Measurements from ENCODE around the gene KRT4.

DNA sequence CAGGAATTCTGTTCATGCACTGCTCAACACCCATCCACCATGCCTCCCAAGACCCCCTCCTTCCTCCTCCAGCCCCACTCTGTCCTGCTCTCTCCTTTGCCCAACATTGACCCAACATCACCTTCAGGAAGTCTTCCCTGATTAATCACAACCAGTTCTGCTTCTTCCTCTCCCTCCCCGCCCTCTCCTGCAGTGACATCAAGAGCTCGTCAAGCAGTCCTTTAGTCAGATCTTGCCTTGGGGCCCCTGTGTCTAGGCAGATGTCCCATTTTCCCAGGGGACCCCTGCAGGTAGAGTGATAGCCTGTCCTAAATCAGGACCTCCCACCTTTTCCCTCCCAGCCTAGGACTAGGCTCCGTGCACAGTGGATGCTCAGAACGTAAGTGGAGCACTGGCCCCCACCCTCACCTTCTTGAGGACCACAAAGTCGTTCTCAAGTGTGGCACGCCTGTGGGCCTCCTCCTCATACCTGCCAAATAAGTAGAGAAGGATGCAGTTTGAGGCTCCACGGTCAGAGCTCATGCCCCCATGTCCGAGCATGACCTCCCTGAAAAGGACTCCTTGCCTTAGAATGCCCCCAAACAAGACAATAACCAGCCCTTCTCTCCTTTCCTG is 32.5 kb upstream of the KRT4 start:
- TF ChIP-seq, protein P1, sequence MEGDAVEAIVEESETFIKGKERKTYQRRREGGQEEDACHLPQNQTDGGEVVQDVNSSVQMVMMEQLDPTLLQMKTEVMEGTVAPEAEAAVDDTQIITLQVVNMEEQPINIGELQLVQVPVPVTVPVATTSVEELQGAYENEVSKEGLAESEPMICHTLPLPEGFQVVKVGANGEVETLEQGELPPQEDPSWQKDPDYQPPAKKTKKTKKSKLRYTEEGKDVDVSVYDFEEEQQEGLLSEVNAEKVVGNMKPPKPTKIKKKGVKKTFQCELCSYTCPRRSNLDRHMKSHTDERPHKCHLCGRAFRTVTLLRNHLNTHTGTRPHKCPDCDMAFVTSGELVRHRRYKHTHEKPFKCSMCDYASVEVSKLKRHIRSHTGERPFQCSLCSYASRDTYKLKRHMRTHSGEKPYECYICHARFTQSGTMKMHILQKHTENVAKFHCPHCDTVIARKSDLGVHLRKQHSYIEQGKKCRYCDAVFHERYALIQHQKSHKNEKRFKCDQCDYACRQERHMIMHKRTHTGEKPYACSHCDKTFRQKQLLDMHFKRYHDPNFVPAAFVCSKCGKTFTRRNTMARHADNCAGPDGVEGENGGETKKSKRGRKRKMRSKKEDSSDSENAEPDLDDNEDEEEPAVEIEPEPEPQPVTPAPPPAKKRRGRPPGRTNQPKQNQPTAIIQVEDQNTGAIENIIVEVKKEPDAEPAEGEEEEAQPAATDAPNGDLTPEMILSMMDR (IDR thresholded peaks at IDR 0.05; ENCODE audit: extremely low read depth in 1 of 2, insufficient read depth in 1 of 2, low read depth in 1 of 2, low read length in 2 of 2), result no peak
- TF ChIP-seq POLR2A (IDR thresholded peaks at IDR 0.05; ENCODE audit: low read depth, low read length) (no peak), POLR2AphosphoS5 (IDR thresholded peaks at IDR 0.05; ENCODE audit: insufficient read depth, low read depth, low read length) (no peak), MYC (IDR thresholded peaks at IDR 0.05; ENCODE audit: low read depth, low read length) (no peak)
